H1 (cell line): Measurements from ENCODE around the gene SCAP. TPM values are rescaled to one million over a fixed set of nuclear protein-coding genes. Genes with fewer than 3 reads are reported as not detected.

ENCODE experiments used
- CTCF ChIA-PET: fragments of 300-600 bp; sonication (Branson Sonifier 250); formaldehyde crosslinking; loops from one replicate; lab custom pipeline; 2021; ENCODE audit not compliant: partially characterized antibody; lab: Charles Lee
- POLR2A ChIA-PET: fragments of 300-600 bp; sonication (Branson Sonifier 250); formaldehyde crosslinking; loops from one replicate; lab custom pipeline; 2021; ENCODE audit warnings: inconsistent platforms; ENCODE audit not compliant: partially characterized antibody; lab: Charles Lee
- DNase-seq, 2 experiments: peaks; one replicate each; pipeline versions ENCODE4 v3.0.0 to v3.0.0-alpha.2; 2010 to 2022; ENCODE audit warnings: low spot score in 2 of 2, low read depth in 1 of 2, mixed read lengths in 1 of 2
- FAIRE-seq: peaks from 2 replicates; lab custom pipeline; 2011; peaks lifted over from hg19 to GRCh38; lab: Jason Lieb, UNC
- H2AFZ ChIP-seq: 2 replicates; pipeline ENCODE4 v1.8.1; 2012; ENCODE audit warnings: low read length, inconsistent platforms
- H2AK5ac ChIP-seq: 2 replicates; pipeline ENCODE4 v1.6.1; 2013; ENCODE audit warnings: low read depth, low read length
- H2BK120ac ChIP-seq: replicated peaks from 2 replicates; pipeline ENCODE3; 2013; ENCODE audit warnings: low read depth, low read length, inconsistent platforms
- H2BK12ac ChIP-seq: 2 replicates; pipeline ENCODE4 v1.6.1; 2013; ENCODE audit warnings: low read depth, low read length
- H2BK15ac ChIP-seq: 2 replicates; pipeline ENCODE4 v1.6.1; 2013; ENCODE audit warnings: low read length
- H2BK20ac ChIP-seq: 2 replicates; pipeline ENCODE4 v1.6.1; 2013; ENCODE audit warnings: low read length
- H2BK5ac ChIP-seq: 2 replicates; pipeline ENCODE4 v1.6.1; 2013; ENCODE audit warnings: low read depth, low read length
- H3K14ac ChIP-seq: 2 replicates; pipeline ENCODE4 v1.6.1; 2013; ENCODE audit warnings: inconsistent platforms; ENCODE audit not compliant: insufficient read length
- H3K18ac ChIP-seq: 2 replicates; pipeline ENCODE4 v1.6.1; 2013; ENCODE audit warnings: low read length; ENCODE audit errors: extremely low read depth
- H3K23ac ChIP-seq: 2 replicates; pipeline ENCODE4 v1.6.1; 2013; ENCODE audit warnings: inconsistent platforms; ENCODE audit not compliant: insufficient read length
- H3K23me2 ChIP-seq: 2 replicates; pipeline ENCODE4 v1.6.1; 2013; ENCODE audit warnings: low read depth, low read length
- H3K27ac ChIP-seq: 2 replicates; pipeline ENCODE4 v1.6.1; 2011; ENCODE audit warnings: low read depth, low read length, inconsistent platforms
- H3K27me3 ChIP-seq, 4 experiments: replicated peaks in 1 of 4; 1 replicate in 1 of 4; 2 replicates in 3 of 4; pipeline versions ENCODE4 v1.6.1 to v1.8.1; 2011 to 2013; ENCODE audit warnings: low read length in 3 of 4, mild to moderate bottlenecking in 3 of 4, inconsistent platforms in 2 of 4, mixed read lengths in 2 of 4, moderate library complexity in 1 of 4; ENCODE audit not compliant: control insufficient read depth in 3 of 4, insufficient read depth in 3 of 4; ENCODE audit errors: extremely low read depth in 1 of 4
- H3K36me3 ChIP-seq, 4 experiments: 2 replicates each; pipeline versions ENCODE4 v1.6.1 to v1.8.1; 2011 to 2013; ENCODE audit warnings: mild to moderate bottlenecking in 4 of 4, low read length in 3 of 4, moderate library complexity in 2 of 4, control low read depth in 1 of 4, inconsistent platforms in 1 of 4; ENCODE audit not compliant: insufficient read depth in 4 of 4, control insufficient read depth in 2 of 4
- H3K4ac ChIP-seq: replicated peaks from 2 replicates; pipeline ENCODE3; 2013; ENCODE audit warnings: low read length, low read depth, mixed read lengths, inconsistent platforms; ENCODE audit not compliant: insufficient read length
- H3K4me1 ChIP-seq, 4 experiments: replicated peaks in 1 of 4; 1 replicate in 1 of 4; 2 replicates in 3 of 4; pipeline versions ENCODE4 v1.6.1 to v1.8.1; 2011 to 2013; ENCODE audit warnings: low read length in 3 of 4, inconsistent platforms in 2 of 4, mixed read lengths in 1 of 4; ENCODE audit not compliant: insufficient read depth in 4 of 4, control insufficient read depth in 3 of 4
- H3K4me2 ChIP-seq, 2 experiments: 2 replicates each; pipeline versions ENCODE4 v1.6.1 to v1.8.1; 2011 to 2013; ENCODE audit warnings: low read depth in 2 of 2, low read length in 2 of 2, control low read depth in 1 of 2, inconsistent platforms in 1 of 2, mild to moderate bottlenecking in 1 of 2; ENCODE audit not compliant: insufficient read depth in 1 of 2
- H3K4me3 ChIP-seq, 4 experiments: fragments of 200-600, 300-600 bp in 1 of 4; sonication (generic), shearing (Covaris generic), sonication (Bioruptor Twin) in 1 of 4; 2 replicates each; pipeline versions ENCODE4 v1.5.1 to v1.8.1; 2011 to 2016; ENCODE audit warnings: low read length in 4 of 4, low read depth in 3 of 4, control low read depth in 2 of 4, inconsistent platforms in 2 of 4, mild to moderate bottlenecking in 2 of 4, mixed read lengths in 1 of 4, moderate library complexity in 1 of 4; ENCODE audit not compliant: insufficient read depth in 2 of 4; ENCODE audit errors: extremely low read depth in 1 of 4
- H3K56ac ChIP-seq: replicated peaks from 2 replicates; pipeline ENCODE3; 2013; ENCODE audit warnings: low read depth, mild to moderate bottlenecking, mixed read lengths, low read length, inconsistent platforms; ENCODE audit not compliant: insufficient read length
- H3K79me1 ChIP-seq: 2 replicates; pipeline ENCODE4 v1.6.1; 2013; ENCODE audit warnings: low read depth, low read length, control low read depth
- H3K79me2 ChIP-seq, 2 experiments: 2 replicates each; pipeline versions ENCODE4 v1.6.1 to v1.8.1; 2012 to 2013; ENCODE audit warnings: low read length in 2 of 2, mild to moderate bottlenecking in 2 of 2, inconsistent platforms in 1 of 2; ENCODE audit not compliant: insufficient read depth in 2 of 2, control insufficient read depth in 1 of 2
- H3K9ac ChIP-seq, 4 experiments: replicated peaks in 1 of 4; 1 replicate in 1 of 4; 2 replicates in 3 of 4; pipeline versions ENCODE4 v1.6.1 to v1.8.1; 2011 to 2013; ENCODE audit warnings: low read depth in 3 of 4, low read length in 3 of 4, control low read depth in 2 of 4, mild to moderate bottlenecking in 2 of 4, moderate library complexity in 2 of 4, inconsistent platforms in 1 of 4; ENCODE audit errors: extremely low read depth in 1 of 4
- H3K9me3 ChIP-seq, 2 experiments: 2 replicates each; pipeline versions ENCODE4 v1.6.1 to v1.8.1; 2012 to 2013; ENCODE audit warnings: mild to moderate bottlenecking in 2 of 2, moderate library complexity in 2 of 2, control low read depth in 1 of 2, inconsistent platforms in 1 of 2, low read depth in 1 of 2, low read length in 1 of 2, mixed read lengths in 1 of 2; ENCODE audit not compliant: insufficient read depth in 2 of 2
- H4K20me1 ChIP-seq, 2 experiments: replicated peaks in 1 of 2; 2 replicates each; pipeline versions ENCODE3 to v1.8.1; 2011 to 2013; ENCODE audit warnings: inconsistent platforms in 2 of 2, low read length in 2 of 2, mild to moderate bottlenecking in 1 of 2; ENCODE audit not compliant: insufficient read depth in 2 of 2, control insufficient read depth in 1 of 2
- H4K5ac ChIP-seq: 2 replicates; pipeline ENCODE4 v1.6.1; 2013; ENCODE audit warnings: low read length, low read depth, mixed read lengths, inconsistent platforms; ENCODE audit not compliant: insufficient read length
- H4K8ac ChIP-seq: 2 replicates; pipeline ENCODE4 v1.8.0; 2013; ENCODE audit warnings: mild to moderate bottlenecking, moderate library complexity, low read length, inconsistent platforms; ENCODE audit not compliant: insufficient read depth; ENCODE audit errors: extremely low read depth
- H4K91ac ChIP-seq: replicated peaks from 2 replicates; pipeline ENCODE3; 2013; ENCODE audit warnings: low read length, mixed read lengths, inconsistent platforms; ENCODE audit not compliant: insufficient read length
- GABPA ChIP-seq: IDR thresholded peaks from 2 replicates; pipeline ENCODE4 v1.6.1; 2011; ENCODE audit warnings: mild to moderate bottlenecking, low read length, moderate library complexity, borderline replicate concordance; ENCODE audit not compliant: insufficient read depth
- POLR2AphosphoS5 ChIP-seq: IDR thresholded peaks from 2 replicates; pipeline ENCODE4 v1.6.1; 2011; ENCODE audit warnings: low read depth, low read length
- POU5F1 ChIP-seq: IDR thresholded peaks from 2 replicates; pipeline ENCODE4 v1.6.1; 2011; ENCODE audit warnings: low read depth, mild to moderate bottlenecking, low read length, moderate library complexity
- RNF2 ChIP-seq: fragments of 200-900, 300-1000 bp; sonication (generic); IDR thresholded peaks from 2 replicates; pipeline ENCODE4 v1.7.1; 2016; ENCODE audit warnings: borderline replicate concordance, low read depth, mild to moderate bottlenecking, antibody characterized with exemption, low read length; ENCODE audit not compliant: poor library complexity, severe bottlenecking; ENCODE audit errors: missing control alignments
- TCF12 ChIP-seq: IDR thresholded peaks from 2 replicates; pipeline ENCODE4 v1.6.1; 2011; ENCODE audit warnings: low read depth, mild to moderate bottlenecking, low read length
- WGBS, 2 experiments: shearing (Covaris generic) in 1 of 2; methylation state at CpG; one replicate each; pipeline versions ENCODE4 v1.1.6 to v1.1.7; 2013 to 2015; ENCODE audit warnings: low lambda C conversion rate in 2 of 2, mixed read lengths in 2 of 2, inconsistent platforms in 1 of 2, low coverage in 1 of 2, missing lambda C conversion rate in 1 of 2; ENCODE audit not compliant: insufficient replicate concordance in 2 of 2, insufficient coverage in 1 of 2, insufficient read length in 1 of 2; ENCODE audit errors: extremely low coverage in 1 of 2, missing lambda C conversion rate in 1 of 2; 5-methylcytosine and 5-hydroxymethylcytosine counted together
- polyA plus RNA-seq, 7 experiments: library from polyadenylated mRNA; depleted of rRNA in 3 of 7; stranded (reverse) in 5 of 7; unstranded in 2 of 7; fragments of >200 nt in 5 of 7; fragments of 200-250 nt in 2 of 7; gene quantifications; 1 replicate in 5 of 7; 2 replicates in 1 of 7; 4 replicates in 1 of 7; pipeline versions ENCODE4 v1.2.1 to v1.2.3, GENCODE V29; 2011 to 2013; ENCODE audit warnings: missing spikeins in 2 of 7, mixed read lengths in 2 of 7
- total RNA-seq: library from RNA; stranded (reverse); fragmentation: NEBNext Ultra II Directional; extraction: Animal tissue kit (Norgen Biotek cat#: 25700); gene quantifications from 2 replicates; pipeline ENCODE4 v1.2.1, GENCODE V29; 2021

SCAP gene
- total and polyA plus RNA-seq, 2 of the 8 experiments (the other 6 are each of a cell fraction or from before 2014, with no cell fraction given): 74.0 to 114 TPM

- H2BK20ac ChIP-seq: no peak overlapping the region
- no peak overlapping the region for H2BK120ac ChIP-seq
- no peak overlapping the region for H2BK5ac ChIP-seq
- no peaks in the 10 kb centered on the region for H3K27me3 ChIP-seq
- no peak overlapping the region for H3K18ac ChIP-seq
- peaks cover 0 to 20% of the 10 kb centered on the region in 2 experiments for H4K20me1 ChIP-seq
- peaks cover 21 to 69% (median 34%) of the 10 kb centered on the region in 4 experiments for H3K36me3 ChIP-seq
- no peak overlapping the region for H4K91ac ChIP-seq
- POLR2A ChIA-PET: interaction anchor here (1.1 to 1.6 kb wide), 4 partner anchors 10 to 60 kb away, joined by 4 to 8 read pairs (median 6); partner anchors contain the start of genes PTPN23 and SCAP
- H3K4me1 ChIP-seq: no peaks in the 10 kb centered on the region; a peak in 2 of 7 replicates
- FAIRE-seq (no peak), DNase-seq (no peak)
- no peaks in the 10 kb centered on the region for H3K23me2 ChIP-seq
- 91% methylated on average over 16 of the region's 16 CpGs; no CpG with 5 or more reads in 1 of the 2 experiments for WGBS, 2 experiments
- no peak overlapping the region for H2BK12ac ChIP-seq
- CTCF ChIA-PET: interaction anchor here (0.6 to 2.1 kb wide), 6 partner anchors 8 to 98 kb away, joined by 3 to 10 read pairs (median 3); partner anchors contain the start of gene ELP6
- no peak overlapping the region for H3K9ac ChIP-seq
- H2BK15ac ChIP-seq: no peak overlapping the region
- H3K27ac ChIP-seq: no peak overlapping the region
- no peak overlapping the region for H2AK5ac ChIP-seq
- no peak overlapping the region for H2AFZ ChIP-seq
- H3K79me2 ChIP-seq: no peaks in the 10 kb centered on the region
- no peak overlapping the region for H3K14ac ChIP-seq
- H3K56ac ChIP-seq: no peak overlapping the region
- no peak overlapping the region for H3K23ac ChIP-seq
- no peak overlapping the region for H3K4me2 ChIP-seq
- no peaks in the 10 kb centered on the region for H3K79me1 ChIP-seq
- TF ChIP-seq POU5F1: no peak
- peak; percentile 14; the same call in 1 of the 2 replicates for TF ChIP-seq POLR2AphosphoS5
- no peak for TF ChIP-seq RNF2
- TF ChIP-seq GABPA: no peak
- TF ChIP-seq TCF12: no peak
- H3K4ac ChIP-seq: no peak overlapping the region
- no peak overlapping the region for H4K5ac ChIP-seq
- H3K4me3 ChIP-seq: no peak overlapping the region
- no peak overlapping the region for H4K8ac ChIP-seq
- peaks cover 0 to 7% of the 10 kb centered on the region in 2 experiments; a peak in 1 of 4 replicates for H3K9me3 ChIP-seq
Observed at GRCh38 chr3:47414666-47415587, 60.8 kb downstream of the SCAP start.
